T-helper 1 cell treated with Interleukin-12 subunit alpha and Interleukin-12 subunit beta and Interleukin-4 antibody, amounts not matched to agents 30 μg/mL and 1 μg/mL, for 36 hours (primary cell): Measurements from ENCODE around the gene PRKAR1B.
"Not testable (repeated sequence)": the region's sequence is repeated elsewhere in the genome, so short reads cannot be mapped to it uniquely, and the experiment has no call there.

ENCODE experiments used
- H3K27ac Mint-ChIP-seq: one replicate; pipeline ENCODE4 v1.8.0; 2021; ENCODE audit warnings: mild to moderate bottlenecking, mixed read lengths
- H3K27me3 Mint-ChIP-seq: one replicate; pipeline ENCODE4 v1.8.0; 2021; ENCODE audit warnings: low read depth, mixed read lengths
- H3K36me3 Mint-ChIP-seq: one replicate; pipeline ENCODE4 v1.8.0; 2021; ENCODE audit warnings: low read depth, mixed read lengths
- H3K4me1 Mint-ChIP-seq: one replicate; pipeline ENCODE4 v1.8.0; 2021; ENCODE audit warnings: low read depth, mixed read lengths
- H3K4me3 Mint-ChIP-seq: one replicate; pipeline ENCODE4 v1.8.0; 2021; ENCODE audit warnings: mild to moderate bottlenecking, moderate library complexity, mixed read lengths
- H3K9me3 Mint-ChIP-seq: one replicate; pipeline ENCODE4 v1.8.0; 2021; ENCODE audit warnings: mixed read lengths

The PRKAR1B gene

GRCh38 chr7:670501-671390, 56.3 kb downstream of the PRKAR1B start:
- Mint-ChIP-seq H3K9me3 (peaks cover 20% of the 10 kb centered on the region), H3K27ac (no peak overlapping the region), H3K36me3 (peaks cover 14% of the 10 kb centered on the region), H3K27me3 (no peaks in the 10 kb centered on the region), H3K4me3 (no peak overlapping the region), H3K4me1 (peaks cover 4% of the 10 kb centered on the region)

GRCh38 chr7:668958-669357, 58.1 kb downstream of the PRKAR1B start:
- H3K27ac Mint-ChIP-seq, result no peak overlapping the region
- peaks cover 2% of the 10 kb centered on the region for H3K4me1 Mint-ChIP-seq
- H3K4me3 Mint-ChIP-seq, result no peak overlapping the region
- H3K36me3 Mint-ChIP-seq, result peaks cover 2% of the 10 kb centered on the region
- H3K9me3 Mint-ChIP-seq, result peaks cover 7% of the 10 kb centered on the region
- no peaks in the 10 kb centered on the region for H3K27me3 Mint-ChIP-seq

- Mint-ChIP-seq H3K4me1 (peaks cover 2% of the 10 kb centered on the region), H3K4me3 (no peak overlapping the region)
Measured at GRCh38 chr7:668139-668931, 58.7 kb downstream of the PRKAR1B start.

GRCh38 chr7:666454-667292, 60.4 kb downstream of the PRKAR1B start:
- H3K27me3 Mint-ChIP-seq, result no peaks in the 10 kb centered on the region
- no peak overlapping the region for H3K4me3 Mint-ChIP-seq
- H3K27ac Mint-ChIP-seq, result no peak overlapping the region
- no peaks in the 10 kb centered on the region for H3K36me3 Mint-ChIP-seq
- H3K9me3 Mint-ChIP-seq, result peaks cover 7% of the 10 kb centered on the region
- peaks cover 7% of the 10 kb centered on the region for H3K4me1 Mint-ChIP-seq

More at GRCh38 chr7:668139-668931, 58.7 kb downstream of the PRKAR1B start:
- H3K27me3 Mint-ChIP-seq, result no peaks in the 10 kb centered on the region
- no peak overlapping the region for H3K27ac Mint-ChIP-seq
- peaks cover 7% of the 10 kb centered on the region for H3K9me3 Mint-ChIP-seq
- no peaks in the 10 kb centered on the region for H3K36me3 Mint-ChIP-seq

GRCh38 chr7:665736-666453, 61.2 kb downstream of the PRKAR1B start:
- Mint-ChIP-seq H3K9me3 (peaks cover 7% of the 10 kb centered on the region), H3K4me1 (peaks cover 7% of the 10 kb centered on the region), H3K27ac (no peak overlapping the region)

GRCh38 chr7:664997-665735, 61.9 kb downstream of the PRKAR1B start:
- Mint-ChIP-seq H3K36me3 (no peaks in the 10 kb centered on the region), H3K27me3 (no peaks in the 10 kb centered on the region), H3K4me3 (no peak overlapping the region), H3K9me3 (peaks cover 7% of the 10 kb centered on the region), H3K4me1 (peaks cover 7% of the 10 kb centered on the region), H3K27ac (no peak overlapping the region)

More at GRCh38 chr7:665736-666453, 61.2 kb downstream of the PRKAR1B start:
- H3K4me3 Mint-ChIP-seq, result no peak overlapping the region
- H3K27me3 Mint-ChIP-seq, result no peaks in the 10 kb centered on the region
- no peaks in the 10 kb centered on the region for H3K36me3 Mint-ChIP-seq

GRCh38 chr7:664402-664775, 62.7 kb downstream of the PRKAR1B start:
- Mint-ChIP-seq H3K27ac (no peak overlapping the region), H3K36me3 (no peaks in the 10 kb centered on the region), H3K9me3 (peaks cover 8% of the 10 kb centered on the region)

GRCh38 chr7:662576-662975, 64.5 kb downstream of the PRKAR1B start:
- Mint-ChIP-seq H3K27me3 (no peaks in the 10 kb centered on the region), H3K4me1 (peaks cover 5% of the 10 kb centered on the region), H3K27ac (no peak overlapping the region), H3K4me3 (no peak overlapping the region), H3K36me3 (peaks cover 6% of the 10 kb centered on the region), H3K9me3 (peaks cover 7% of the 10 kb centered on the region)

More at GRCh38 chr7:664402-664775, 62.7 kb downstream of the PRKAR1B start:
- Mint-ChIP-seq H3K4me1 (peaks cover 7% of the 10 kb centered on the region), H3K4me3 (no peak overlapping the region), H3K27me3 (no peaks in the 10 kb centered on the region)

GRCh38 chr7:659996-660395, 67.1 kb downstream of the PRKAR1B start:
- Mint-ChIP-seq H3K27ac (no peak overlapping the region), H3K27me3 (no peaks in the 10 kb centered on the region), H3K36me3 (peaks cover 6% of the 10 kb centered on the region), H3K4me3 (no peak overlapping the region), H3K9me3 (peaks cover 7% of the 10 kb centered on the region), H3K4me1 (peaks cover 5% of the 10 kb centered on the region)

GRCh38 chr7:659306-659847, 67.7 kb downstream of the PRKAR1B start:
- Mint-ChIP-seq H3K27ac (no peak overlapping the region), H3K27me3 (no peaks in the 10 kb centered on the region), H3K4me1 (peaks cover 5% of the 10 kb centered on the region), H3K9me3 (peaks cover 7% of the 10 kb centered on the region), H3K4me3 (no peak overlapping the region), H3K36me3 (peaks cover 6% of the 10 kb centered on the region)

- H3K27ac Mint-ChIP-seq, result no peak overlapping the region
- H3K4me3 Mint-ChIP-seq, result no peak overlapping the region
- no peaks in the 10 kb centered on the region for H3K27me3 Mint-ChIP-seq
- H3K36me3 Mint-ChIP-seq, result peaks cover 6% of the 10 kb centered on the region
- peaks cover 3% of the 10 kb centered on the region for H3K4me1 Mint-ChIP-seq
- peaks cover 7% of the 10 kb centered on the region for H3K9me3 Mint-ChIP-seq
Measured at GRCh38 chr7:657565-658119, 69.4 kb downstream of the PRKAR1B start.

- H3K4me3 Mint-ChIP-seq, result not testable (repeated sequence)
Measured at GRCh38 chr7:657010-657409, 70.1 kb downstream of the PRKAR1B start.

GRCh38 chr7:655758-656157, 71.3 kb downstream of the PRKAR1B start:
- Mint-ChIP-seq H3K27ac (no peak overlapping the region), H3K4me3 (no peak overlapping the region), H3K4me1 (no peaks in the 10 kb centered on the region), H3K36me3 (peaks cover 6% of the 10 kb centered on the region), H3K27me3 (no peaks in the 10 kb centered on the region), H3K9me3 (peaks cover 7% of the 10 kb centered on the region)

More at GRCh38 chr7:657010-657409, 70.1 kb downstream of the PRKAR1B start:
- H3K36me3 Mint-ChIP-seq, H3K27me3 Mint-ChIP-seq, H3K9me3 Mint-ChIP-seq, H3K27ac Mint-ChIP-seq, H3K4me1 Mint-ChIP-seq: not testable (repeated sequence)
